Spleen (tissue), 7 donors: ENCODE measurements around the gene ODAD2.

Experiments used
- CTCF ChIP-seq, 11 experiments: fragments of 200-600 bp in 7 of 11; fragments of 450-650 bp in 4 of 11; sonication (generic) in 4 of 11; IDR thresholded peaks in 8 of 11; conservative IDR thresholded peaks in 3 of 11; 1 replicate in 7 of 11; 2 replicates in 4 of 11; pipeline versions ENCODE4 v1.4.0 to v1.8.0; 2016 to 2021; ENCODE audit warnings: antibody characterized with exemption in 11 of 11, inconsistent platforms in 4 of 11, mild to moderate bottlenecking in 1 of 11
- POLR2A ChIP-seq, 3 donors: fragments of 450-650 bp; IDR thresholded peaks; one replicate each; pipeline ENCODE4 v1.5.1; 2017; ENCODE audit warnings: antibody characterized with exemption in 3 of 3, mild to moderate bottlenecking in 1 of 3
- POLR2AphosphoS5 ChIP-seq, 3 donors: sonication (generic); formaldehyde crosslinking; IDR thresholded peaks; one replicate each; pipeline ENCODE4 v1.5.1; 2017; ENCODE audit warnings: antibody characterized with exemption in 3 of 3
- donor health status: DM: no; HTN: no; CAD: no; lungs with moderate emphysema.
- donor health status: DM: no; HTN: no; CAD: no.
- donor health status: DM: no; HTN: no; CAD: no.

DNA sequence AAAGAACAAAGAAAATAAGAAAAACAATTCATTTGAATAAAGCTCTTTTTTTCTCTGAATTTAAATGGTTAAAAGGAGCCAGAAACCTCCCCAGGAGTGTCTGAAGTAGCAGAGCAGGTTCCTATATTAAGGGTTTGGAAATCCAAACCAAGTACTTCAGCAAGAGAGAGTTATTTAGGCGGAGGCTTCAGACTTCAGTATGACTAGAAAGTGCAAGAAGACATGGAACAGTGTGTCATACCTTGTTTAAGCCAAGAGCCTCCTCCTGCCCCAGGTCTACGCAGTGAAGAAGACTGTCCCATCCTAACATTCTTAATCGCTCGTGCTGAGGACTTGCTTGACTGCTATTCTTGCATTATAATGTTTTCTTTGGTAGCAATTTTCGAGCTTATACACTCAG, 51.3 kb downstream of the ODAD2 start:
- TF ChIP-seq CTCF (IDR thresholded peaks at IDR 0.05 in 8 of 11, conservative IDR thresholded peaks at IDR 0.05 in 3 of 11) = no peak
- no peak for TF ChIP-seq POLR2A (IDR thresholded peaks at IDR 0.05)
- no peak for TF ChIP-seq POLR2AphosphoS5 (IDR thresholded peaks at IDR 0.05)
